GM19025 (cell line): ENCODE data around the gene HUS1.
"Not testable (repeated sequence)": the region's sequence is repeated elsewhere in the genome, so short reads cannot be mapped to it uniquely, and the experiment has no call there.

Experiments used
- ATAC-seq: cut with Tn5 transposase; IDR thresholded peaks from one replicate; pipeline ENCODE4 v1.9.1; 2021; ENCODE audit warnings: mild to moderate bottlenecking, low read depth, moderate library complexity; ENCODE audit not compliant: unreplicated experiment

Gene HUS1

DNA sequence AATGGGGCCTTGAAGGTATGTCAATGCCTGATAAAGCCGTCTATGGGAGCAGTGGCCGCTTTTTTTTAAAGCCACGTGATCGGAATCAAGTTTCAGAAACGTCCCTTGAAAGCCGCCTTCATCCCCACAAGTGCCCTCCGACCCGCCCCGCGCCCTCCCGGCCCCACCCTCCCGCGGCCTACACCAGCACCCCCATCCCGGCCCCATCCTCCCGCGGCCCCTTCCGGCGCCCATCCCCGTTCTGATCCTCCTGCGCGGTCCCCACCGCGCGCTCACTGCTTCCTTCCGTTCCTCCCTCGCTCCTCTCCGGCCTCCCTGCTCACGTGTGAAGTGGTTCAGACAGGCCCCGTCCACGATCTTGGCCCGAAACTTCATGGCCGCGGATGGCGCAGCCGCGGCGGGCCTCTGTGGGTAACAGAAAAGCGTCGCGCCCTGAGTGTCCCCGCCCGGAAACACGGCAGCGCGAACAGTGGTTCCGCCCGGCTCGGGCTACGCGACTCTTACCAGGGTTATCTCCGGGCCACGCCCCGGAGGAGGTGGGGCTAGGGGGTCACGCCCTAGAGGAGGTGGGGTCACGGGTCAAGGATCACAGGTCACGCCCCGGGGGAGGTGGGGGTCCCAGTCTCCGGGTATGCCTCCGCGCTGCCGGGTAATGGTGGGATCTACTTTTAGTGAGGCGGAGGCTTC, at the start of gene HUS1:
Gene HUS1, minus strand, starts transcription at position 471 of the 687 bp plus-strand sequence. Its CDS starts 96 bp downstream, at position 375.
- peak; percentile 99 for ATAC-seq

GRCh38 chr7:48028938-48029337, 49.5 kb upstream of the HUS1 start, which contains the start of gene SUN3:
SUN3 (minus strand) TSS chr7:48029107; CDS start chr7:48028938, 169 bp downstream.
- ATAC-seq: no peak

DNA sequence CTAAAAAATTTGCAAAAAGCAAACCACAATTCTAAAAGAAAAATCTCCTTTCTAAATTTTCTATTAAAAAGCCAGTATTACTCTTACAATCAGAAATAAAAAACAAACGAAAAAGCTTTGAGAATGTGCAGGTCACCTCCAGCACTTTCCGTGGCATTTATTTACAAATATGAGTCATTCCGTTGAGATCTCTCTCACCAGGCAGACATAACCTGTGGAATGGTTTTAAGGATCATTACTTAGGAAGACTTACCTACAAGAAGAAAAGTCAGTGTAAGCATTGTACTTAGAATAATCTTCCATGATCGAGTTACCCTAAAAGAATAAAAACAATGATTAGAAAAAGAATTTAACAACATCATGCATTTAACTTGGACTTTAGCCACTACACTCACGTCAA, 46.2 kb upstream of the HUS1 start:
- no peak for ATAC-seq

- no peak for ATAC-seq
Measured at GRCh38 chr7:48017674-48018073, 38.3 kb upstream of the HUS1 start.

- ATAC-seq: no peak
Measured at GRCh38 chr7:48016641-48017040, 37.2 kb upstream of the HUS1 start.

- no peak for ATAC-seq
Measured at GRCh38 chr7:48011951-48012350, 32.5 kb upstream of the HUS1 start.

- no peak for ATAC-seq
Measured at GRCh38 chr7:48011323-48011722, 31.9 kb upstream of the HUS1 start.

- no peak for ATAC-seq
Measured at GRCh38 chr7:48009954-48010353, 30.5 kb upstream of the HUS1 start.

DNA sequence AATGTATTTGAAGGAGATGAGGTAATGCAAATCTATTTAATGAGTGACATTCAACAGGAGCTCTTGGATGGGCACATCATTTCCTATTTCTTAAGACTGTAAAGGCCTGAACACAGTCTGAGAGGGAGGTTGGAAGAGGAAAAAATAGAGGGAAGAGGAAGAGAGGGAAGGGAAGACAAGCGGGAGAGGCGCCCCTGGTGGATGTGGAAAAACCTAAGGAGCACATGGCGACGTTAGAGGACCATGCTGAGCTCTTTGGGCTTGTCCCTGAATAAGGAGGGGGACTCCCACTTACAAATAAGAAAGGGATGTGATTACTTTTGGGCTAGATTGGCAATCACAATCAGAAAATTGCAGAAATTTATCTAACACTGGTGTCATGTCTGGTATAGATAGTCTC, 29.8 kb upstream of the HUS1 start:
- no peak for ATAC-seq

GRCh38 chr7:48006866-48007265, 27.5 kb upstream of the HUS1 start:
- ATAC-seq: no peak

DNA sequence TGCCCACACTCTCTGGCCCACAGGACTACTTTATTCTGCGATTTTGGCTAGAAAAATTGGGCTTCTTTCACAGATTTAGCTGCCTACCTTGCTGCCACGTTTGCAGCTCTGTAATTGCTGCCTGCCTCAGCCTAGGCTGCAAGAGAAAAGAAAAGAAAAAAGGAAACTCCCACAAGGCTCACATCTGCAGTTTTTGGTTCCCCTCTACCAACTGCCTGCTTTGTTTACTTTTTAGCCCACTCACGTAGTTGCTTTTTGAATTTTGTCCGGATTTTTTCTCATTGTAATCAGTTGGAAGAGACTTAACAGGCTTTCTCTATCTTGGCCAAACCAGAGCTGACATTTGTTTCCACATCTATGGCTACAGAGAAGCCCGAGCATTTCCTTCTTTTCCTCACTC, 25.2 kb upstream of the HUS1 start:
- ATAC-seq: peak; percentile 63

- no peak for ATAC-seq
Measured at GRCh38 chr7:48004032-48004431, 24.6 kb upstream of the HUS1 start.

GRCh38 chr7:48000164-48000563, 20.7 kb upstream of the HUS1 start:
- ATAC-seq: not testable (repeated sequence)

DNA sequence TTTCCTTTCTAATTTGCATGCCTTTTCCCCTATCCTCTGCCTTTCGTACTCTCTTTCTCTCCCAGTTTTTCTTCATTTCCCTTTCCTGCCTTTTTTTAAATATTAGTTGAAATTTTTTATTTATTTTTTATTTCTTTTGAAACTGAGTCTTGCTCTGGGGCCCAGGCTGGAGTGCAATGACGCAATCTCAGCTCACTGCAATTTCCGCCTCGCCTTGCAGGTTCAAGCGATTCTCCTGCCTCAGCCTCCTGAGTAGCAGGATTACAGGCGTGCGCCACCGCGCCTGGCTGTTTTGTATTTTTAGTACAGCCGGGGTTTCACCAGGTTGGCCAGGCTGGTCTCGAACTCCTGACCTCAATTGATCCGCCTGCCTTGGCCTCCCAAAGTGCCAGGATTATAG, 20.0 kb upstream of the HUS1 start:
- ATAC-seq: no peak

GRCh38 chr7:47992446-47992845, 13.0 kb upstream of the HUS1 start:
- ATAC-seq: no peak

GRCh38 chr7:47991741-47992311, 12.4 kb upstream of the HUS1 start:
- peak; percentile 99 for ATAC-seq

- no peak for ATAC-seq
Measured at GRCh38 chr7:47991270-47991669, 11.9 kb upstream of the HUS1 start.

DNA sequence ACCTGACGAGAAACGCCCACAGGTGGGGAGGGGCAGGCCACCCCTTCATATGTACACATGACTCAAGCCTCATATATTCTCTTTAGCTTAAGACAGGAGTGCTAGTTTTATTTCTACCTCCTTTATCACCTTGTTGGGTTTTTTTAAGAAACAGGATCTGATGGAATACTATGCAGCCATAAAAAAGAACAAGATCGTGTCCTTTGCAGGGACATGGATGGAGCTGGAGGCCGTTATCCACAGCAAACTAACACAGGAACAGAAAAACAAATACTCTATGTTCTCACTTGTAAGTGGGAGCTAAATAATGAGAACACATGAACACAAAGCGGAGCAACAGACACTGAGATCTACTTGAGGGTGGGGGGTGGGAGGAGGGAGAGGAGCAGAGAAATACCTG, 11.2 kb upstream of the HUS1 start:
- ATAC-seq: no peak

GRCh38 chr7:47989607-47990400, 10.4 kb upstream of the HUS1 start:
- not testable (repeated sequence) for ATAC-seq

DNA sequence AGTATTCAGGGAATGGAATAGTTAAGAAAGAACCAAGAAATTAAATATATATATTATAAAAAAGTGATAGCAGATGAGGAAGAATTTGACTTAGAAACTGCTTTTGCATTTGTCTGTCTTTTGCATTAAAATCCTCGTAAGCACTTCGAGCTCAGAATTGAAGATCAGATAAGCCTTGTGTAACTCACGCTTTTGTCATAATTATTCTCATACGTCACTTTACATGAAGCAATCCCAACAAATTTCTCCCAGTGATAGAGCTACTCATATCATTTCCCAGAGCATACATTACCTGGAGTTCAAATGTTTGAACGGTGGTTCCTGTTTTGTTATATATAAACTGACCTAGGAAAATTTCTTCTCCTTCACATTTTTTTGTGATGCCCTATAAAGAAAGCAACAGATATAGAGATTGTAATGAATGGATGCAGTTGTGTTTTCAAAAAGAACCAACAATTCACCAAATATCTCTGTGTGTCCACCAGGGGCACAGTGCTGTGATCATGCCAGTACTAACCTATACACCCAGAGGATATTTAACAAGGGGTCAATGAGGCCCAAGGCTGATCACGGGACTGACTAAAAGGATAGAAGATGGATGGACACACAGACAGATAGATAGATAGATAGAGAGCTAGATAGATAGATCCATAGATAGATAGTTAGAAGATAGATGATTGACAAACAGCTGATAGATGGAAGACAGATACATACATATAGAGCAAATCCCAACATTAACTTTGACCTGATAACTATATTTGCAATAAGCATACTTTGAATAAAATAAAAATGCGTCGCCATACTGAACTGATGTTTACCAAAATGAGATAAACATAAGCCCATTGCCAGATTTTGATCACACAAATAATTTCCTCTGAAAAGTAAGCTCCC, 9.3 kb upstream of the HUS1 start:
- no peak for ATAC-seq

DNA sequence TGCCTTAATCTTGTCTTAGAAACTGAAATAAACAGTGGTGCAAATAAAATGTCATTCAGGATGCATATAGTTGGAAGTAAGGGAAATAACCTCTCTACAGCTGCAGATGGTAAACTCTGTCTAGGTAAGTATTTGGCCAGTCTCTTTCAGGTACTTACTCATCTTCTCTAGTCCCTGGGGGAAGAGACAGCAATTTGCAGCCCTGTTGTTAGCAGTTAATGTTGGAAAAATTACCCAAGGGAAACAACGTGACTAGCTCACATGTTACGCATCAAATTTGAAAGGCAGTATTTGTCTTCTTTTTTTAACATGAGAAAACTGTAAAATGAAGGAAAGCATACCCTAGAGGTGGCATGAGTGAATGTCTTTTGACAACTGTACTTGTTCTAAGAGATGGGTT, 3.2 kb upstream of the HUS1 start:
- ATAC-seq: no peak
